NB4 (cell line): ENCODE results near the gene HIRA.

Experiments used
- POLR2A ChIP-seq: IDR thresholded peaks from 2 replicates; pipeline ENCODE4 v1.6.1; 2011; ENCODE audit warnings: mild to moderate bottlenecking; ENCODE audit not compliant: insufficient read length; ENCODE audit errors: extremely low read depth
- TF ChIP-seq, protein P1 (sequence below): IDR thresholded peaks from one replicate; pipeline ENCODE4 v1.5.1; 2012; ENCODE audit warnings: low read depth, low read length

- TF ChIP-seq, protein P1, sequence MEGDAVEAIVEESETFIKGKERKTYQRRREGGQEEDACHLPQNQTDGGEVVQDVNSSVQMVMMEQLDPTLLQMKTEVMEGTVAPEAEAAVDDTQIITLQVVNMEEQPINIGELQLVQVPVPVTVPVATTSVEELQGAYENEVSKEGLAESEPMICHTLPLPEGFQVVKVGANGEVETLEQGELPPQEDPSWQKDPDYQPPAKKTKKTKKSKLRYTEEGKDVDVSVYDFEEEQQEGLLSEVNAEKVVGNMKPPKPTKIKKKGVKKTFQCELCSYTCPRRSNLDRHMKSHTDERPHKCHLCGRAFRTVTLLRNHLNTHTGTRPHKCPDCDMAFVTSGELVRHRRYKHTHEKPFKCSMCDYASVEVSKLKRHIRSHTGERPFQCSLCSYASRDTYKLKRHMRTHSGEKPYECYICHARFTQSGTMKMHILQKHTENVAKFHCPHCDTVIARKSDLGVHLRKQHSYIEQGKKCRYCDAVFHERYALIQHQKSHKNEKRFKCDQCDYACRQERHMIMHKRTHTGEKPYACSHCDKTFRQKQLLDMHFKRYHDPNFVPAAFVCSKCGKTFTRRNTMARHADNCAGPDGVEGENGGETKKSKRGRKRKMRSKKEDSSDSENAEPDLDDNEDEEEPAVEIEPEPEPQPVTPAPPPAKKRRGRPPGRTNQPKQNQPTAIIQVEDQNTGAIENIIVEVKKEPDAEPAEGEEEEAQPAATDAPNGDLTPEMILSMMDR: no peak
- no peak for TF ChIP-seq POLR2A
Observed at GRCh38 chr22:19360862-19361261, 70.7 kb downstream of the HIRA start.
